B cell (primary cell): Measurements from ENCODE around the gene NPW. TPM values are rescaled to one million over a fixed set of nuclear protein-coding genes. Genes with fewer than 3 reads are reported as not detected.

Experiments
- ATAC-seq: fragments of 200-7000 bp; cut with Tn5 transposase; one replicate; pipeline ENCODE4 v1.10.0; 2021; ENCODE audit warnings: low read depth, mild to moderate bottlenecking, moderate number of reproducible peaks, moderate library complexity
- CTCF ChIA-PET: fragments of 350-600 bp; sonication (Branson Sonifier 250); formaldehyde crosslinking; loops from one replicate; lab custom pipeline; 2021; ENCODE audit warnings: antibody characterized with exemption, inconsistent platforms; lab: Charles Lee
- POLR2A ChIA-PET: fragments of 350-600 bp; sonication (Branson Sonifier 250); formaldehyde crosslinking; loops from one replicate; lab custom pipeline; 2021; ENCODE audit warnings: antibody characterized with exemption; lab: Charles Lee
- DNase-seq: peaks from one replicate; pipeline ENCODE4 v3.0.0; 2013
- H2AFZ ChIP-seq: 2 replicates; pipeline ENCODE4 v1.6.1; 2012; ENCODE audit warnings: mild to moderate bottlenecking, low read depth, low read length; ENCODE audit not compliant: insufficient read depth, poor library complexity, severe bottlenecking
- H3K27ac ChIP-seq, 2 donors: 1 replicate in 1 of 2; 2 replicates in 1 of 2; pipeline ENCODE4 v1.5.1; 2012 to 2013; ENCODE audit warnings: low read length in 2 of 2, mild to moderate bottlenecking in 2 of 2, moderate library complexity in 1 of 2
- H3K27me3 ChIP-seq, 4 experiments: fragments of 200-600 bp in 1 of 4; sonication (generic) in 1 of 4; replicated peaks in 1 of 4; 1 replicate in 2 of 4; 2 replicates in 2 of 4; pipeline versions ENCODE4 v1.6.1 to v1.7.0; 2013 to 2016; ENCODE audit warnings: low read length in 3 of 4, mild to moderate bottlenecking in 2 of 4, mixed read lengths in 1 of 4, moderate library complexity in 1 of 4; ENCODE audit not compliant: insufficient read depth in 4 of 4, control insufficient read depth in 3 of 4; ENCODE audit errors: control extremely low read depth in 1 of 4
- H3K36me3 ChIP-seq, 2 experiments: replicated peaks in 1 of 2; 1 replicate in 1 of 2; 2 replicates in 1 of 2; pipeline versions ENCODE4 v1.6.1 to v1.7.1; 2013; ENCODE audit warnings: low read length in 1 of 2; ENCODE audit not compliant: insufficient read depth in 2 of 2, control insufficient read depth in 1 of 2; ENCODE audit errors: control extremely low read depth in 1 of 2, extremely low read depth in 1 of 2
- H3K4me1 ChIP-seq, 2 donors: fragments of 200-600 bp in 1 of 2; sonication (generic) in 1 of 2; 1 replicate in 1 of 2; 2 replicates in 1 of 2; pipeline versions ENCODE4 v1.5.1 to v1.6.1; 2013 to 2017; ENCODE audit warnings: low read length in 2 of 2; ENCODE audit not compliant: control insufficient read depth in 2 of 2, insufficient read depth in 2 of 2
- H3K4me2 ChIP-seq: replicated peaks from 2 replicates; pipeline ENCODE3; 2012; ENCODE audit warnings: mild to moderate bottlenecking, low read depth, low read length; ENCODE audit not compliant: poor library complexity, severe bottlenecking
- H3K4me3 ChIP-seq, 5 experiments: fragments of 200-600 bp in 1 of 5; sonication (generic) in 1 of 5; 1 replicate in 3 of 5; 2 replicates in 2 of 5; pipeline versions ENCODE4 v1.5.1 to v1.7.0; 2011 to 2016; ENCODE audit warnings: low read length in 4 of 5, mild to moderate bottlenecking in 4 of 5, low read depth in 2 of 5, control low read depth in 1 of 5, moderate library complexity in 1 of 5; ENCODE audit not compliant: insufficient read depth in 1 of 5; ENCODE audit errors: control extremely low read depth in 1 of 5, extremely low read depth in 1 of 5
- H3K79me2 ChIP-seq: fragments of 200-600 bp; sonication (generic); one replicate; pipeline ENCODE4 v1.6.0; 2016; ENCODE audit warnings: low read length; ENCODE audit not compliant: control insufficient read depth, insufficient read depth
- H3K9ac ChIP-seq: fragments of 200-600 bp; sonication (generic); 2 replicates; pipeline ENCODE4 v1.6.1; 2017; ENCODE audit warnings: mild to moderate bottlenecking, low read length, moderate library complexity
- H3K9me3 ChIP-seq, 3 donors: one replicate each; pipeline versions ENCODE4 v1.6.1 to v1.7.1; 2013; ENCODE audit warnings: low read length in 2 of 3; ENCODE audit not compliant: control insufficient read depth in 2 of 3, insufficient read depth in 1 of 3; ENCODE audit errors: control extremely low read depth in 1 of 3
- H4K20me1 ChIP-seq: 2 replicates; pipeline ENCODE4 v1.6.0; 2012; ENCODE audit warnings: mild to moderate bottlenecking, low read length; ENCODE audit not compliant: insufficient read depth, control insufficient read depth, poor library complexity, severe bottlenecking
- H3K27ac Mint-ChIP-seq: one replicate; pipeline ENCODE4 v1.8.0; 2021; ENCODE audit warnings: mixed read lengths
- H3K27me3 Mint-ChIP-seq: one replicate; pipeline ENCODE4 v1.8.0; 2021; ENCODE audit warnings: mixed read lengths
- H3K4me1 Mint-ChIP-seq: one replicate; pipeline ENCODE4 v1.8.0; 2021; ENCODE audit warnings: mixed read lengths
- H3K4me3 Mint-ChIP-seq: one replicate; pipeline ENCODE4 v1.8.0; 2021; ENCODE audit warnings: mixed read lengths
- H3K9me3 Mint-ChIP-seq: one replicate; pipeline ENCODE4 v1.8.0; 2022; ENCODE audit warnings: mixed read lengths; ENCODE audit not compliant: insufficient read depth
- CTCF ChIP-seq: fragments of 200-600 bp; IDR thresholded peaks from one replicate; pipeline ENCODE4 v1.8.0; 2022; ENCODE audit warnings: antibody characterized with exemption, mild to moderate bottlenecking
- EZH2 ChIP-seq: IDR thresholded peaks from 2 replicates; pipeline ENCODE4 v1.6.1; 2012; ENCODE audit warnings: borderline replicate concordance, low read depth, mild to moderate bottlenecking, moderate library complexity, low read length; ENCODE audit not compliant: insufficient read depth, poor library complexity, severe bottlenecking
- WGBS: methylation state at CpG from one replicate; pipeline ENCODE4 v1.1.5; 2013; ENCODE audit warnings: missing lambda C conversion rate; ENCODE audit not compliant: insufficient coverage; 5-methylcytosine and 5-hydroxymethylcytosine counted together
- intact Hi-C: fragments of 100-400 bp; cut with micrococcal nuclease; formaldehyde crosslinking; loops from one replicate; pipeline ENCODE4 v1.10.0; 2022
- polyA plus RNA-seq: library from polyadenylated mRNA; depleted of rRNA; stranded (reverse); fragments of >200 nt; gene quantifications from 2 replicates; pipeline ENCODE4 v1.2.3, GENCODE V29; 2012
- total RNA-seq, 2 donors: library from RNA; stranded (reverse); fragments of 120-200 nt in 1 of 2; gene quantifications; 1 replicate in 1 of 2; 2 replicates in 1 of 2; pipeline versions ENCODE4 v1.2.3 to v1.2.4, GENCODE V29; 2013 to 2022

Gene NPW
- total and polyA plus RNA-seq, 2 donors (not counting 1 experiment from before 2014, with no cell fraction given) = 0.13 to 1.7 TPM

- H3K4me1 Mint-ChIP-seq = no peaks in the 10 kb centered on the region
- no peaks in the 10 kb centered on the region for H3K36me3 ChIP-seq
- H3K4me3 Mint-ChIP-seq = no peak overlapping the region
- H3K27me3 ChIP-seq = peaks cover 0 to 5% (median 0%) of the 10 kb centered on the region in 4 experiments
- ChIA-PET CTCF (interaction anchor here (1.0 kb wide), 1 partner anchor 8 kb away, joined by 5 read pairs; the partner anchor contains the start of genes NTHL1 and TSC2), POLR2A (no interaction called here)
- no peaks in the 10 kb centered on the region for H3K27me3 Mint-ChIP-seq
- no peak overlapping the region for H2AFZ ChIP-seq
- intact Hi-C loops = no loop called here
- H3K9me3 Mint-ChIP-seq = no peaks in the 10 kb centered on the region
- no peak for ATAC-seq
- H3K79me2 ChIP-seq = no peaks in the 10 kb centered on the region
- WGBS = 89% methylated on average over 28 of the region's 29 CpGs
- TF ChIP-seq EZH2 (no peak), CTCF (no peak)
- no peak overlapping the region for H3K4me2 ChIP-seq
- H3K9ac ChIP-seq = no peak overlapping the region
- no peaks in the 10 kb centered on the region for H4K20me1 ChIP-seq
- H3K27ac Mint-ChIP-seq = no peak overlapping the region
- no peak overlapping the region for H3K27ac ChIP-seq
- peaks cover 4 to 12% of the 10 kb centered on the region in 2 donors for H3K4me1 ChIP-seq
- no peak overlapping the region for H3K4me3 ChIP-seq
- no peaks in the 10 kb centered on the region for H3K9me3 ChIP-seq
- no peak for DNase-seq
These were observed 19.9 kb downstream of the NPW start for GRCh38 chr16:2039274-2040031.

- no peak overlapping the region for H2AFZ ChIP-seq
- H3K4me1 ChIP-seq = peaks cover 4 to 17% of the 10 kb centered on the region in 2 donors
- DNase-seq = no peak
- Mint-ChIP-seq H3K4me1 (peaks cover 3% of the 10 kb centered on the region), H3K27me3 (no peaks in the 10 kb centered on the region), H3K27ac (no peak overlapping the region), H3K4me3 (no peak overlapping the region), H3K9me3 (no peaks in the 10 kb centered on the region)
- CTCF ChIA-PET = no interaction called here
- WGBS = 97% methylated on average over 22 of the region's 24 CpGs
- no peak overlapping the region for H3K4me3 ChIP-seq
- intact Hi-C loops = no loop called here
- TF ChIP-seq EZH2 = no peak
- TF ChIP-seq CTCF = no peak
- H3K36me3 ChIP-seq = no peaks in the 10 kb centered on the region
- H4K20me1 ChIP-seq = no peaks in the 10 kb centered on the region
- no peaks in the 10 kb centered on the region for H3K79me2 ChIP-seq
- no peaks in the 10 kb centered on the region for H3K27me3 ChIP-seq
- H3K4me2 ChIP-seq = no peak overlapping the region
- H3K9me3 ChIP-seq = no peaks in the 10 kb centered on the region
- ATAC-seq = no peak
- H3K27ac ChIP-seq = no peak overlapping the region
- no peak overlapping the region for H3K9ac ChIP-seq
- POLR2A ChIA-PET = no interaction called here
These were observed 20.6 kb downstream of the NPW start for GRCh38 chr16:2040041-2040786.
